Measurements from ENCODE around the gene FAM210A.
"Not testable (repeated sequence)": the region's sequence is repeated elsewhere in the genome, so short reads cannot be mapped to it uniquely, and the experiment has no call there.

DNA sequence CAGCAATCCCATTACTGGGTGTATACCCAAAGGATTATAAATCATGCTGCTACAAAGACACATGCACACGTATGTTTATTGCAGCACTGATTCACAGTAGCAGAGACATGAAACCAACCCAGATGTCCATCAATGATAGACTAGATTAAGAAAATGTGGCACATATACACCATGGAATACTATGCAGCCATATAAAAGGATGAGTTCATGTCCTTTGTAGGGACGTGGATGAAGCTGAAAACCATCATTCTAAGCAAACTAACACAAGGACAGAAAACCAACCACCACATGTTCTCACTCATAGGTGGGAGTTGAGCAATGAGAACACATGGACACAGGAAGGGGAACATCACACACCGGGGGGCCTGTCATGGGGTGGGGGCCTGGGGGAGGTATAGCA, 25.2 kb upstream of the FAM210A start:
- not testable (repeated sequence) for TF ChIP-seq CTCF (conservative IDR thresholded peaks at IDR 0.05); EZH2 (IDR thresholded peaks at IDR 0.05; ENCODE audit: low read depth)
